Transverse colon (tissue), 4 donors: ENCODE data around the gene PLA2G4B.

Experiments used
- CTCF ChIP-seq, 5 experiments: fragments of 200-600 bp in 3 of 5; fragments of 450-650 bp in 2 of 5; sonication (generic) in 3 of 5; IDR thresholded peaks; 1 replicate in 2 of 5; 2 replicates in 3 of 5; pipeline ENCODE4 v1.5.1; 2016 to 2017; ENCODE audit warnings: antibody characterized with exemption in 5 of 5, inconsistent platforms in 3 of 5, mild to moderate bottlenecking in 2 of 5, moderate library complexity in 1 of 5
- EP300 ChIP-seq: sonication (generic); formaldehyde crosslinking; IDR thresholded peaks from one replicate; pipeline ENCODE4 v1.6.1; 2017; ENCODE audit warnings: antibody characterized with exemption, low read depth
- POLR2A ChIP-seq: fragments of 450-650 bp; IDR thresholded peaks from one replicate; pipeline ENCODE4 v1.6.1; 2016; ENCODE audit warnings: antibody characterized with exemption, mild to moderate bottlenecking, moderate library complexity
- POLR2AphosphoS5 ChIP-seq, 3 donors: sonication (generic); formaldehyde crosslinking; IDR thresholded peaks; one replicate each; pipeline ENCODE4 v1.6.1; 2016; ENCODE audit warnings: antibody characterized with exemption in 3 of 3

- TF ChIP-seq CTCF (IDR thresholded peaks at IDR 0.05), result no peak
- TF ChIP-seq EP300, result no peak
- TF ChIP-seq POLR2AphosphoS5 (IDR thresholded peaks at IDR 0.05), result no peak
- no peak for TF ChIP-seq POLR2A
These were observed 49.2 kb downstream of the PLA2G4B start for GRCh38 chr15:41887893-41888292.
